NOMO-1 treated with DMSO at 0.1 percent for 48 hours (cell line): ENCODE results near the gene LCE3B.

Experiments
- DNase-seq: peaks from one replicate; lab custom pipeline; 2025; ENCODE audit not compliant: unreplicated experiment; lab: John Stamatoyannopoulos, UW

LCE3B gene

GRCh38 chr1:152657677-152658076, 44.1 kb downstream of the LCE3B start:
- no peak for DNase-seq

GRCh38 chr1:152658649-152659048, 45.0 kb downstream of the LCE3B start:
- no peak for DNase-seq

GRCh38 chr1:152663098-152663497, 49.5 kb downstream of the LCE3B start, which contains the start of gene LCE2D:
TSS of gene LCE2D (plus strand) at chr1:152663380. CDS start at chr1:152664106, 726 bp downstream.
- no peak for DNase-seq
